NB4 (cell line): Measurements from ENCODE around the gene RCAN2.

Experiments used
- MYC ChIP-seq: IDR thresholded peaks from 2 replicates; pipeline ENCODE4 v1.6.1; 2011; ENCODE audit warnings: low read depth, low read length
- TF ChIP-seq, protein P1 (sequence below): IDR thresholded peaks from one replicate; pipeline ENCODE4 v1.5.1; 2012; ENCODE audit warnings: low read depth, low read length
- TF ChIP-seq, protein P2 (sequence below): IDR thresholded peaks from 2 replicates; pipeline ENCODE4 v1.6.1; 2011; ENCODE audit warnings: low read depth, low read length

- TF ChIP-seq, protein P1, sequence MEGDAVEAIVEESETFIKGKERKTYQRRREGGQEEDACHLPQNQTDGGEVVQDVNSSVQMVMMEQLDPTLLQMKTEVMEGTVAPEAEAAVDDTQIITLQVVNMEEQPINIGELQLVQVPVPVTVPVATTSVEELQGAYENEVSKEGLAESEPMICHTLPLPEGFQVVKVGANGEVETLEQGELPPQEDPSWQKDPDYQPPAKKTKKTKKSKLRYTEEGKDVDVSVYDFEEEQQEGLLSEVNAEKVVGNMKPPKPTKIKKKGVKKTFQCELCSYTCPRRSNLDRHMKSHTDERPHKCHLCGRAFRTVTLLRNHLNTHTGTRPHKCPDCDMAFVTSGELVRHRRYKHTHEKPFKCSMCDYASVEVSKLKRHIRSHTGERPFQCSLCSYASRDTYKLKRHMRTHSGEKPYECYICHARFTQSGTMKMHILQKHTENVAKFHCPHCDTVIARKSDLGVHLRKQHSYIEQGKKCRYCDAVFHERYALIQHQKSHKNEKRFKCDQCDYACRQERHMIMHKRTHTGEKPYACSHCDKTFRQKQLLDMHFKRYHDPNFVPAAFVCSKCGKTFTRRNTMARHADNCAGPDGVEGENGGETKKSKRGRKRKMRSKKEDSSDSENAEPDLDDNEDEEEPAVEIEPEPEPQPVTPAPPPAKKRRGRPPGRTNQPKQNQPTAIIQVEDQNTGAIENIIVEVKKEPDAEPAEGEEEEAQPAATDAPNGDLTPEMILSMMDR: no peak
- no peak for TF ChIP-seq MYC
- TF ChIP-seq, protein P2, sequence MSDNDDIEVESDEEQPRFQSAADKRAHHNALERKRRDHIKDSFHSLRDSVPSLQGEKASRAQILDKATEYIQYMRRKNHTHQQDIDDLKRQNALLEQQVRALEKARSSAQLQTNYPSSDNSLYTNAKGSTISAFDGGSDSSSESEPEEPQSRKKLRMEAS: no peak
Observed at GRCh38 chr6:46251583-46252339, 239.5 kb downstream of the RCAN2 start.
